BLaER1 (cell line): ENCODE results near the gene C6orf89.
"Not testable (repeated sequence)": the region's sequence is repeated elsewhere in the genome, so short reads cannot be mapped to it uniquely, and the experiment has no call there.

ENCODE experiments used
- H3K27ac ChIP-seq: shearing (Covaris generic); formaldehyde crosslinking; 2 replicates; pipeline ENCODE4 v1.8.1; 2022
- H3K27me3 ChIP-seq: shearing (Covaris generic); formaldehyde crosslinking; 2 replicates; pipeline ENCODE4 v1.8.1; 2022
- H3K36me3 ChIP-seq: shearing (Covaris generic); formaldehyde crosslinking; 2 replicates; pipeline ENCODE4 v1.8.1; 2022
- H3K4me1 ChIP-seq: shearing (Covaris generic); formaldehyde crosslinking; 2 replicates; pipeline ENCODE4 v1.8.1; 2022
- H3K4me2 ChIP-seq: shearing (Covaris generic); formaldehyde crosslinking; 2 replicates; pipeline ENCODE4 v1.8.1; 2022
- H3K4me3 ChIP-seq: shearing (Covaris generic); formaldehyde crosslinking; 2 replicates; pipeline ENCODE4 v1.8.1; 2022
- H3K9ac ChIP-seq: shearing (Covaris generic); formaldehyde crosslinking; 2 replicates; pipeline ENCODE4 v1.8.1; 2022
- H3K9me3 ChIP-seq: shearing (Covaris generic); formaldehyde crosslinking; 2 replicates; pipeline ENCODE4 v1.8.1; 2022
- H4K20me1 ChIP-seq: shearing (Covaris generic); formaldehyde crosslinking; 2 replicates; pipeline ENCODE4 v1.8.1; 2022
- Cebpa-rat ChIP-seq: shearing (Covaris generic); IDR thresholded peaks from 2 replicates; pipeline ENCODE4 v1.8.1; 2022

C6orf89 gene

GRCh38 chr6:36929152-36929551 is 43.4 kb downstream of the C6orf89 start:
- Histone ChIP-seq H3K36me3 (peaks cover 5% of the 10 kb centered on the region; the same call in 1 of the 2 replicates), H4K20me1 (no peaks in the 10 kb centered on the region), H3K4me2 (no peak overlapping the region), H3K27ac (no peak overlapping the region), H3K4me3 (no peak overlapping the region), H3K27me3 (no peaks in the 10 kb centered on the region), H3K4me1 (peaks cover 37% of the 10 kb centered on the region), H3K9me3 (no peaks in the 10 kb centered on the region), H3K9ac (no peak overlapping the region)
- no peak for TF ChIP-seq Cebpa-rat

DNA sequence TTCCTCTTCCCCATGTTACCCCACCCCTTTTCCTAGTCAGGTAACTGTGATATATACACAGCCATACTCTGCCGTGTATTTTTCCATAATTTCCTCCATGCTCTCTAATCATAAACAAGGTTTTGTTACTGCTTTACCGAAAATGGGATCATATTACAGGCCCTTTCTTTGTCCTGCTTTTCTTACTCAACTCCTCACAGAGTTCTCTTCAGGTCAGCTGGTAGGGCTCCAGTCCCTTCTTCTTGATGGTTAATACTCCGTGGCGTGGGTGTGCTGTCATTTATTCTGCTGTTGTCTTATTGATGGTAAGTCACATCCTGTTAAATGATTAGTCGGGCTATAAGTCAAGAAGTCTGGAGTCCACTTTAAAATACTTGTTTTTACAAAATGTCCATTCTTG is 43.9 kb downstream of the C6orf89 start:
- Histone ChIP-seq H4K20me1 (no peaks in the 10 kb centered on the region), H3K9me3 (no peaks in the 10 kb centered on the region), H3K4me3 (no peak overlapping the region), H3K9ac (no peak overlapping the region), H3K27ac (no peak overlapping the region), H3K4me1 (peaks cover 33% of the 10 kb centered on the region), H3K36me3 (peaks cover 5% of the 10 kb centered on the region; the same call in 1 of the 2 replicates), H3K4me2 (no peak overlapping the region), H3K27me3 (no peaks in the 10 kb centered on the region)
- no peak for TF ChIP-seq Cebpa-rat

- H3K9me3 ChIP-seq = no peaks in the 10 kb centered on the region
- H3K4me2 ChIP-seq = no peak overlapping the region
- no peak overlapping the region for H3K4me3 ChIP-seq
- no peaks in the 10 kb centered on the region for H4K20me1 ChIP-seq
- H3K27ac ChIP-seq = no peak overlapping the region
- H3K36me3 ChIP-seq = peaks cover 5% of the 10 kb centered on the region; the same call in 1 of the 2 replicates
- no peaks in the 10 kb centered on the region for H3K27me3 ChIP-seq
- TF ChIP-seq Cebpa-rat = no peak
- H3K4me1 ChIP-seq = peaks cover 24% of the 10 kb centered on the region
- no peak overlapping the region for H3K9ac ChIP-seq
These were observed 44.7 kb downstream of the C6orf89 start for GRCh38 chr6:36930483-36930882.

DNA sequence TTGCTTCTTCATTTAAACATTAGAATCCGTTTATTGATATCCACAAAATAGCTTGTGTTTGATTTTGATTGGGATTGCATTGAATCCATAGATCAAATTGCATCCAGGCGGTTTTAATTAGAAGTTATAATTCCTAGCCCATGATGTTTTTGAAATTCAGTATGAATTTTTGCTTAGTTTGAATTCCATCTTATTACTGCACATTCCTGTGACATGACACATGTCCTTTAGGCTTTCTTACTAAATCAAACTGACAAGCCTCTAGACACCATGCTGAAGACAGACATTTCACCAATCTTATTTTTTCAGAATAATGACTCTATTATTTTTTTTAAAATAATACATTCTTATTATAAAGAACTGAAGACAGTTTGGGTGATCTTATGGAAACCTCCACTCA is 47.4 kb downstream of the C6orf89 start:
- Histone ChIP-seq H3K27me3 (no peaks in the 10 kb centered on the region), H3K27ac (no peak overlapping the region), H3K4me2 (no peak overlapping the region), H3K9ac (no peak overlapping the region), H3K9me3 (no peaks in the 10 kb centered on the region), H3K4me1 (no peaks in the 10 kb centered on the region), H4K20me1 (no peaks in the 10 kb centered on the region), H3K4me3 (no peak overlapping the region), H3K36me3 (no peaks in the 10 kb centered on the region)
- no peak for TF ChIP-seq Cebpa-rat

- no peaks in the 10 kb centered on the region for H3K27me3 ChIP-seq
- H3K4me2 ChIP-seq = no peak overlapping the region
- no peaks in the 10 kb centered on the region for H3K9me3 ChIP-seq
These were observed 47.8 kb downstream of the C6orf89 start for GRCh38 chr6:36933519-36933918.

DNA sequence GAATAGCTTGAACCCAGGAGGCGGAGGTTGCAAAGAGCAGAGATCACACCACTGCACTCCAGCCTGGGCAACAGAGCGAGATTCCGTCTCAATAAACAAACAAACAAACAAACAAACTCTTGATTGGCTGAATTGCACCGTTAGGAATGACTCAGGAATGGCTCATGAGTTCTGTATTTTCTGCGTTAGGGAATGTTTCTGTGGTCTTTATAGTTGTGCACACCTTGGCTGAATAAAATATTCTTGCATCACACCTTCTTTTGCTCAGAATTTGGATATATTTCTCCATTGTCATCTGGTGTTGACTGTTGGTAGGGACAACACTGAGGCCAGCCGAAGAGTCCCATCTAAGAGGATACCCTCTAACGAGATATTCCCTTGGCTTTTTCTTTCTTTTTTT is 49.1 kb downstream of the C6orf89 start:
- no peak overlapping the region for H3K4me3 ChIP-seq
- no peak overlapping the region for H3K9ac ChIP-seq
- no peak for TF ChIP-seq Cebpa-rat
- H3K4me2 ChIP-seq = no peak overlapping the region
- no peaks in the 10 kb centered on the region for H3K36me3 ChIP-seq
- H3K27ac ChIP-seq = no peak overlapping the region
- H3K27me3 ChIP-seq = no peaks in the 10 kb centered on the region
- no peaks in the 10 kb centered on the region for H4K20me1 ChIP-seq
- no peaks in the 10 kb centered on the region for H3K4me1 ChIP-seq
- H3K9me3 ChIP-seq = no peaks in the 10 kb centered on the region

More at GRCh38 chr6:36933519-36933918, 47.8 kb downstream of the C6orf89 start:
- no peak for TF ChIP-seq Cebpa-rat
- Histone ChIP-seq H3K9ac (no peak overlapping the region), H4K20me1 (no peaks in the 10 kb centered on the region), H3K27ac (no peak overlapping the region), H3K4me3 (no peak overlapping the region), H3K36me3 (no peaks in the 10 kb centered on the region), H3K4me1 (no peaks in the 10 kb centered on the region)

DNA sequence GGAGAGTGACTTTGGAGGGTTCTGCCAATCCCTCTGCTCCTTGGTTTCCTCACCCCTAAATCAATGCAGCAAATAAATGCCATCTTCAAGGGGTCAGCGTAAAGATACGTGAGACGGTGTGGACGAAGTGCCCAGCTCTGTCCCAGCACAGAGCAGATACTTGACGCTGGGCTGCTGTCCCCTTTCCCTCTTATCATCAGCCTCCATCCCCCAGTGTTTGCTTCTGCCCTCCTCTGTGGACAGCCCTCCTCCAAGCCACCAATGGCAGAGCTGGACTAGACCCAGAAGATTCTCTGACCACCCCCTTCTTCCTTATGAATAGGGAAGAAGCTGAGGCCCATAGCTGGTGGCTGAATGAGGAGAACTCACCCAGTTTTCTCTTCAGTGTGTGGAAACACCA is 51.1 kb downstream of the C6orf89 start:
- H3K36me3 ChIP-seq = no peaks in the 10 kb centered on the region
- no peak for TF ChIP-seq Cebpa-rat
- no peaks in the 10 kb centered on the region for H3K4me1 ChIP-seq
- H3K4me2 ChIP-seq = no peak overlapping the region
- H3K27ac ChIP-seq = no peak overlapping the region
- no peaks in the 10 kb centered on the region for H3K27me3 ChIP-seq
- H4K20me1 ChIP-seq = no peaks in the 10 kb centered on the region
- H3K9ac ChIP-seq = no peak overlapping the region
- H3K4me3 ChIP-seq = no peak overlapping the region
- H3K9me3 ChIP-seq = no peaks in the 10 kb centered on the region; the same call in 1 of the 2 replicates

DNA sequence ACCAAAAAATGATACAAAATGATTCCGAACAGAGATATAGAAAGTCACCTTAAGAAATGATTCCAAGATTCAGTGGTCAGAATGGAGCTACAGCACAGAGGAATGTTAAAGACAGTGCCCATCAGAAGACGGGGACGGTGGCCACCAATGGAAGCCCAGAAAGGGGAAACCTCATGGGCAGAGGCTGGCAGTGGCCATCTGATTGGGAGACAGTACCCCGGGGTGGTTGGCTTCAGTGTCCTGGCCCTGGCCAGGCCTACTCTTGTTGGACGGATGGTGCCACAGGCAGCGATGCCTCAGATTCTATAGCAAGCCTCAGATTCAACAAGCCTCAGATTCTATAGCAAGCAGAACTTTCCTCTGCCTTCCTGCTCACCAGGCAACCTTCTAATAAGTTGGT is 52.1 kb downstream of the C6orf89 start:
- no peaks in the 10 kb centered on the region for H3K4me1 ChIP-seq
- H3K27ac ChIP-seq = no peak overlapping the region
- no peaks in the 10 kb centered on the region; the same call in 1 of the 2 replicates for H3K9me3 ChIP-seq
- no peak for TF ChIP-seq Cebpa-rat
- H3K9ac ChIP-seq = no peak overlapping the region
- H3K36me3 ChIP-seq = no peaks in the 10 kb centered on the region
- H3K27me3 ChIP-seq = no peaks in the 10 kb centered on the region
- no peak overlapping the region for H3K4me3 ChIP-seq
- no peak overlapping the region for H3K4me2 ChIP-seq
- no peaks in the 10 kb centered on the region for H4K20me1 ChIP-seq

- H3K4me3 ChIP-seq = no peak overlapping the region
- H3K27me3 ChIP-seq = no peaks in the 10 kb centered on the region
- H3K9me3 ChIP-seq = no peaks in the 10 kb centered on the region; the same call in 1 of the 2 replicates
- H3K27ac ChIP-seq = no peak overlapping the region
- H3K4me1 ChIP-seq = 0 out of 2 replicates have a peak, but pooled peaks cover 2% of the 10 kb centered on the region
- no peak overlapping the region for H3K4me2 ChIP-seq
- no peaks in the 10 kb centered on the region for H4K20me1 ChIP-seq
- no peak overlapping the region for H3K9ac ChIP-seq
- no peak for TF ChIP-seq Cebpa-rat
- no peaks in the 10 kb centered on the region for H3K36me3 ChIP-seq
These were observed 52.8 kb downstream of the C6orf89 start for GRCh38 chr6:36938536-36938935.

DNA sequence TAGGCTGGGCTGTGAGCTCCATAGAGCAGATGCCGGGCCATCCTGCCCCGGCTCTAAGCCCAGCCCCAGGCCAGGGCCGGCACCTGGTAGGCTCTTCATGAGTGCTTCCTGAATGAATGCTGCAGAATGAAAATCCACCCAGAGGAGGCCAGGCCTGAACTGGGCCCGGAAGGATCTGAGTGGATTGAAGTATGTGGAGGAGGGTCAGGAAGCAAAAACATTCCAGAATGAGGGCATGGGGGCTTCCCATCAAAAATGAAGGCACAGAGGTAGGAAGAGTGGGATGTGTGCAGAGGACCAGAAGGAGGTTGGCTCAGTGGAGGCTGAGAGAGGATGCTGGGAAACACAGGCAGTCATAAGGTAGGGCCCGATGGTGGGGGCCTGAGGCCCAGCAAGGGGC is 53.3 kb downstream of the C6orf89 start:
- H3K27me3 ChIP-seq, H3K9me3 ChIP-seq, H3K36me3 ChIP-seq, H4K20me1 ChIP-seq, H3K9ac ChIP-seq, H3K4me1 ChIP-seq, H3K4me2 ChIP-seq, H3K4me3 ChIP-seq, H3K27ac ChIP-seq: not testable (repeated sequence)

- H3K27ac ChIP-seq = no peak overlapping the region
- H3K9me3 ChIP-seq = no peaks in the 10 kb centered on the region; the same call in 1 of the 2 replicates
- H3K27me3 ChIP-seq = no peaks in the 10 kb centered on the region
These were observed 54.3 kb downstream of the C6orf89 start for GRCh38 chr6:36940027-36940426.

DNA sequence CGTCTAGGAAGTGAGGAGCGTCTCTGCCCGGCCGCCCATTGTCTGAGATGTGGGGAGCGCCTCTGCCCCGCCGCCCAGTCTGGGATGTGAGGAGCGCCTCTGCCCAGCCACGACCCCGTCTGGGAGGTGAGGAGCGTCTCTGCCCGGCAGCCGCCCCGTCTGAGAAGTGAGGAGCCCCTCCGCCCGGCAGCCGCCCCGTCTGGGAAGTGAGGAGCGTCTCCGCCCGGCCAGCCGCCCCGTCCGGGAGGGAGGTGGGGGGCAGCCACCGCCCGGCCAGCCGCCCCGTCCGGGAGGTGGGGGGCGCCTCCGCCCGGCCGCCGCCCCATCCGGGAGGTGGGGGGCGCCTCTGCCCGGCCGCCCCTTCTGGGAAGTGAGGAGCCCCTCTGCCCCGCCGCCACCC is 55.8 kb downstream of the C6orf89 start:
- not testable (repeated sequence) for H3K27me3 ChIP-seq, H4K20me1 ChIP-seq, H3K27ac ChIP-seq, H3K4me3 ChIP-seq, H3K36me3 ChIP-seq, H3K4me2 ChIP-seq, H3K9ac ChIP-seq, H3K9me3 ChIP-seq
- H3K4me1 ChIP-seq = peaks cover 10% of the 10 kb centered on the region

More at GRCh38 chr6:36940027-36940426, 54.3 kb downstream of the C6orf89 start:
- no peak overlapping the region for H3K4me3 ChIP-seq
- H3K4me2 ChIP-seq = no peak overlapping the region
- H3K36me3 ChIP-seq = no peaks in the 10 kb centered on the region
- no peak overlapping the region for H3K9ac ChIP-seq
- H4K20me1 ChIP-seq = no peaks in the 10 kb centered on the region
- no peak for TF ChIP-seq Cebpa-rat
- H3K4me1 ChIP-seq = 0 out of 2 replicates have a peak, but pooled peaks cover 8% of the 10 kb centered on the region

GRCh38 chr6:36942329-36942728 is 56.6 kb downstream of the C6orf89 start:
- peaks cover 18% of the 10 kb centered on the region for H3K4me1 ChIP-seq
- H3K4me2 ChIP-seq, H3K9me3 ChIP-seq, H4K20me1 ChIP-seq, H3K9ac ChIP-seq, H3K4me3 ChIP-seq, H3K27me3 ChIP-seq, H3K36me3 ChIP-seq, H3K27ac ChIP-seq: not testable (repeated sequence)
